OCI-LY1 (cell line): ENCODE measurements around the gene SLC24A3.

Experiments
- EZH2 ChIP-seq: fragments of 200-600 bp; sonication (generic), shearing (Covaris generic); IDR thresholded peaks from 2 replicates; pipeline ENCODE4 v1.8.0; 2017; ENCODE audit warnings: borderline replicate concordance, mixed run types, mild to moderate bottlenecking, antibody characterized with exemption, low read length, moderate library complexity, mixed read lengths
- TF ChIP-seq, protein P1 (sequence below): fragments of 200-600 bp; sonication (generic), shearing (Covaris generic); IDR thresholded peaks from 2 replicates; pipeline ENCODE4 v1.5.1; 2017; ENCODE audit warnings: mild to moderate bottlenecking, antibody characterized with exemption, low read length, moderate library complexity, mixed read lengths

DNA sequence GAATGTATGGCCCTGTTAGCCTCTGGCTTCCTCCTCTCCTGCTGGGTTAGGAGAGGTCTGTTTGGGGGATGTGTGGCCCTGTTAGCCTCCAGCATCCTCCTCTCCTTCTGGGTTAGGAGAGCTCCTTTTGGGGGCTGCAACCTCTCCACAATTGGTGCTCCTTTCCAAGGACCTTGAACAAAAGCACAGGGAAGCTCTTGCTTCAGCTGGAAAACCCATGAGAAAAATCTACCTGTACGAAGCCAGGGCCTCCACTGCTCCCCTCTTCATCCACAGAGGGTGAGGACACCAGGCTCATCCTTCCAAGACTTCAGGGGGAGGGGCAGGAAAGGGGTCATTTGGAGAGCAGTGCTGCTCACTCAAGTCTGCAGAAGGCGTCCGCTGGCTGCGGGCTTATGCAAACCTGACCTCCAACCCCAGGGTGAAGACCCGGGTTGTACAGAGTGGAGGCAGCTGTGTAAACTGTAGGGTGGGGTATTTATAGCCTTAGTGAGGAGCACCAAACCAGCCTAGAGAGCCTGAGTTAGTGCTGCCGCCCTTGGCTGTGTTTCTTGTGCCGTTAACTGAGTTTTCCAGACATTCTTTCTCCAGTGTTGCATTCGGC is 62.1 kb downstream of the SLC24A3 start:
- TF ChIP-seq, protein P1, sequence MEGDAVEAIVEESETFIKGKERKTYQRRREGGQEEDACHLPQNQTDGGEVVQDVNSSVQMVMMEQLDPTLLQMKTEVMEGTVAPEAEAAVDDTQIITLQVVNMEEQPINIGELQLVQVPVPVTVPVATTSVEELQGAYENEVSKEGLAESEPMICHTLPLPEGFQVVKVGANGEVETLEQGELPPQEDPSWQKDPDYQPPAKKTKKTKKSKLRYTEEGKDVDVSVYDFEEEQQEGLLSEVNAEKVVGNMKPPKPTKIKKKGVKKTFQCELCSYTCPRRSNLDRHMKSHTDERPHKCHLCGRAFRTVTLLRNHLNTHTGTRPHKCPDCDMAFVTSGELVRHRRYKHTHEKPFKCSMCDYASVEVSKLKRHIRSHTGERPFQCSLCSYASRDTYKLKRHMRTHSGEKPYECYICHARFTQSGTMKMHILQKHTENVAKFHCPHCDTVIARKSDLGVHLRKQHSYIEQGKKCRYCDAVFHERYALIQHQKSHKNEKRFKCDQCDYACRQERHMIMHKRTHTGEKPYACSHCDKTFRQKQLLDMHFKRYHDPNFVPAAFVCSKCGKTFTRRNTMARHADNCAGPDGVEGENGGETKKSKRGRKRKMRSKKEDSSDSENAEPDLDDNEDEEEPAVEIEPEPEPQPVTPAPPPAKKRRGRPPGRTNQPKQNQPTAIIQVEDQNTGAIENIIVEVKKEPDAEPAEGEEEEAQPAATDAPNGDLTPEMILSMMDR, result no peak
- TF ChIP-seq EZH2, result no peak
